Type B pancreatic cell (in vitro differentiated cells): ENCODE measurements around the gene CENPP. TPM values are rescaled to one million over a fixed set of nuclear protein-coding genes. Genes with fewer than 3 reads are reported as not detected.

Source experiments
- DNase-seq: peaks from one replicate; pipeline ENCODE4 v3.0.0; 2021; ENCODE audit warnings: mixed read lengths; ENCODE audit not compliant: unreplicated experiment; ENCODE audit errors: extremely low spot score
- H3K27ac Mint-ChIP-seq: 2 replicates; pipeline ENCODE4 v1.8.0; 2021; ENCODE audit warnings: mild to moderate bottlenecking, mixed read lengths
- H3K27me3 Mint-ChIP-seq: 2 replicates; pipeline ENCODE4 v1.8.0; 2021; ENCODE audit warnings: mixed read lengths
- H3K36me3 Mint-ChIP-seq: 2 replicates; pipeline ENCODE4 v1.8.0; 2021; ENCODE audit warnings: mixed read lengths
- H3K4me1 Mint-ChIP-seq: one replicate; pipeline ENCODE4 v1.8.0; 2021; ENCODE audit warnings: mixed read lengths; ENCODE audit not compliant: unreplicated experiment
- H3K4me3 Mint-ChIP-seq: 2 replicates; pipeline ENCODE4 v1.8.0; 2021; ENCODE audit warnings: mild to moderate bottlenecking, mixed read lengths
- H3K9me3 Mint-ChIP-seq: 2 replicates; pipeline ENCODE4 v1.8.0; 2021; ENCODE audit warnings: mixed read lengths
- CTCF ChIP-seq: fragments of 200-600 bp; sonication (generic); conservative IDR thresholded peaks from 2 replicates; pipeline ENCODE4 v1.5.0; 2021; ENCODE audit warnings: antibody characterized with exemption, mild to moderate bottlenecking
- total RNA-seq: library from RNA; stranded (reverse); gene quantifications from 2 replicates; pipeline ENCODE4 v1.2.1, GENCODE V29; 2021; ENCODE audit warnings: low replicate concordance

Gene CENPP
- total RNA-seq, 1 donor from 2014 or later, result 7.6 TPM

DNA sequence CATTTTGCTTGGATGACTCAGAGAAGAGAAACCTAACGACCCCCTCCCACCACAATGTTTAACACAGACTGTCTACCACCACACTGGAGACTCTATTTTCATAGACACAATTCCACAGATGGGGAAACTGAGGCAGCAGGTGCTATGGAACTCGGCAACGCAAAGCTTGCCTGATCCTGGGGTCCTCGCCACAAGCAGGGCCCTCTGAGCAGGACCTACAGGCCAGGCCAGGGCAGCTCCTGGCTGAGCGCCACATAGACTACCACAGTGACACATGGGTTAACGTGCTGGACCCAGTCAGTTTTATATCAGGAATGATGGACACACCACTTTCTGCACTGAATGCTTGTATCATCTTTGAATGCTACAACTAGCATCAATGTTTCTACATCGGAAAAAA lies 332.4 kb downstream of the CENPP start:
- Mint-ChIP-seq H3K27me3 (no peaks in the 10 kb centered on the region), H3K4me1 (peaks cover 19% of the 10 kb centered on the region), H3K27ac (no peak overlapping the region), H3K9me3 (no peaks in the 10 kb centered on the region), H3K4me3 (no peak overlapping the region), H3K36me3 (peaks cover 6% of the 10 kb centered on the region)
- no peak for TF ChIP-seq CTCF
- DNase-seq, result no peak

- DNase-seq, result no peak
- no peak for TF ChIP-seq CTCF
- H3K4me1 Mint-ChIP-seq, result peaks cover 19% of the 10 kb centered on the region
- H3K9me3 Mint-ChIP-seq, result no peaks in the 10 kb centered on the region
- no peaks in the 10 kb centered on the region for H3K27me3 Mint-ChIP-seq
- no peak overlapping the region for H3K27ac Mint-ChIP-seq
- no peak overlapping the region for H3K4me3 Mint-ChIP-seq
- peaks cover 8% of the 10 kb centered on the region for H3K36me3 Mint-ChIP-seq
Measured at GRCh38 chr9:92658611-92659010, 332.9 kb downstream of the CENPP start.

GRCh38 chr9:92659601-92660000 lies 333.8 kb downstream of the CENPP start:
- Mint-ChIP-seq H3K27me3 (no peaks in the 10 kb centered on the region), H3K9me3 (no peaks in the 10 kb centered on the region), H3K27ac (no peak overlapping the region), H3K36me3 (peaks cover 9% of the 10 kb centered on the region), H3K4me1 (peaks cover 19% of the 10 kb centered on the region), H3K4me3 (no peak overlapping the region)
- no peak for DNase-seq
- no peak for TF ChIP-seq CTCF

DNA sequence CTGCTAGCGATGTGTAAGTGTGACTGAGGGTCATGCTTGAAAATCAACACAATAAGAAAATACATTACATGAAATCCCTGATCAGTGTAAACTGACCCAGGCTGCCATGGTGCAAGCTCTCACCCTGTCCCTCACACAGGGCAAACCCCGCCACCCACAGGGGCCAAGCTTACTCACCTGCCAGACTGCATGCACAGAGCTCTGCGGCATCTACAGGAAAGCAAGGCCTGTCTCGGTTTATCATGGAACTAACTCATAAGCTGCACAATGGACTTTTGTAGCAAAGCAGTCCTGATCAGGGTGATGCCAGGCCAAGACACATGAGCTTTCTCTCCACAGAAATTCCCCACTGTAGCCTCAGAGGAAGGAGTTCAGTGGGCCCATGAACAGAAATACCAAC lies 334.5 kb downstream of the CENPP start:
- H3K4me1 Mint-ChIP-seq, result peaks cover 25% of the 10 kb centered on the region
- H3K27me3 Mint-ChIP-seq, result no peaks in the 10 kb centered on the region
- peaks cover 9% of the 10 kb centered on the region for H3K36me3 Mint-ChIP-seq
- DNase-seq, result no peak
- TF ChIP-seq CTCF, result no peak
- no peak overlapping the region for H3K27ac Mint-ChIP-seq
- no peaks in the 10 kb centered on the region for H3K9me3 Mint-ChIP-seq
- no peak overlapping the region for H3K4me3 Mint-ChIP-seq

- Mint-ChIP-seq H3K36me3 (peaks cover 9% of the 10 kb centered on the region), H3K4me3 (no peak overlapping the region), H3K9me3 (no peaks in the 10 kb centered on the region), H3K27ac (no peak overlapping the region), H3K4me1 (peaks cover 31% of the 10 kb centered on the region), H3K27me3 (no peaks in the 10 kb centered on the region)
- no peak for TF ChIP-seq CTCF
- DNase-seq, result no peak
Measured at GRCh38 chr9:92661127-92661526, 335.4 kb downstream of the CENPP start.

- no peaks in the 10 kb centered on the region for H3K9me3 Mint-ChIP-seq
- no peak overlapping the region for H3K4me3 Mint-ChIP-seq
- peak overlapping the region; percentile 23 for H3K27ac Mint-ChIP-seq
- DNase-seq, result no peak
- peaks cover 9% of the 10 kb centered on the region for H3K36me3 Mint-ChIP-seq
- H3K27me3 Mint-ChIP-seq, result no peaks in the 10 kb centered on the region
- H3K4me1 Mint-ChIP-seq, result peaks cover 32% of the 10 kb centered on the region
- TF ChIP-seq CTCF, result no peak
Measured at GRCh38 chr9:92661743-92662142, 336.0 kb downstream of the CENPP start.
